A673 (cell line): Measurements from ENCODE around the gene TSKU. TPM values are rescaled to one million over a fixed set of nuclear protein-coding genes. Genes with fewer than 3 reads are reported as not detected.
A peak's percentile ranks its signal among the peaks of the same experiment; 100 is the strongest.

Experiments
- BruUV-seq: library from RNA; stranded (reverse); fragments of 400-500 nt; replicated peaks from 2 replicates; lab custom pipeline; 2021; lab: Mats Ljungman, UMichigan
- CTCF ChIA-PET: fragments of 300-600 bp; sonication (Branson Sonifier 250); formaldehyde crosslinking; loops from one replicate; lab custom pipeline; 2022; ENCODE audit warnings: antibody characterized with exemption; lab: Charles Lee
- POLR2A ChIA-PET: fragments of 300-600 bp; sonication (Branson Sonifier 250); formaldehyde crosslinking; loops from one replicate; lab custom pipeline; 2022; ENCODE audit warnings: antibody characterized with exemption; ENCODE audit not compliant: low non-redundant PET; lab: Charles Lee
- DNase-seq: peaks from one replicate; pipeline ENCODE4 v3.0.0-alpha.2; 2015; ENCODE audit warnings: low spot score
- H3K27ac ChIP-seq: fragments of 200-600 bp; sonication (generic); 2 replicates; pipeline ENCODE4 v1.5.1; 2016; ENCODE audit warnings: mixed run types, low read depth, mild to moderate bottlenecking, mixed read lengths, antibody characterized with exemption, low read length; ENCODE audit not compliant: poor library complexity, severe bottlenecking
- H3K27me3 ChIP-seq: fragments of 200-600 bp; sonication (generic); replicated peaks from 2 replicates; pipeline ENCODE4 v1.6.1; 2017; ENCODE audit warnings: mixed run types, low read depth, mild to moderate bottlenecking, mixed read lengths, antibody characterized with exemption, low read length; ENCODE audit not compliant: insufficient read depth, poor library complexity
- H3K36me3 ChIP-seq: fragments of 200-600 bp; sonication (generic); 2 replicates; pipeline ENCODE4 v1.6.1; 2016; ENCODE audit warnings: mixed run types, mild to moderate bottlenecking, mixed read lengths, antibody characterized with exemption, low read length; ENCODE audit not compliant: insufficient read depth, poor library complexity, severe bottlenecking
- H3K4me1 ChIP-seq: fragments of 200-600 bp; sonication (generic); 2 replicates; pipeline ENCODE4 v1.6.1; 2017; ENCODE audit warnings: mixed run types, mild to moderate bottlenecking, mixed read lengths, antibody characterized with exemption, low read length; ENCODE audit not compliant: insufficient read depth, poor library complexity, severe bottlenecking
- H3K4me3 ChIP-seq: fragments of 200-600 bp; sonication (generic); 2 replicates; pipeline ENCODE4 v1.5.1; 2016; ENCODE audit warnings: low read depth, mixed run types, mild to moderate bottlenecking, mixed read lengths, low read length; ENCODE audit not compliant: poor library complexity, severe bottlenecking
- H3K9me3 ChIP-seq: fragments of 200-600 bp; sonication (generic); 2 replicates; pipeline ENCODE4 v1.6.1; 2016; ENCODE audit warnings: mixed run types, low read depth, mild to moderate bottlenecking, mixed read lengths, antibody characterized with exemption, low read length; ENCODE audit not compliant: poor library complexity, severe bottlenecking
- EZH2 ChIP-seq: fragments of 200-600 bp; sonication (generic); IDR thresholded peaks from 2 replicates; pipeline ENCODE4 v1.6.1; 2017; ENCODE audit warnings: borderline replicate concordance, low read depth, mild to moderate bottlenecking, mixed read lengths, antibody characterized with exemption, low read length; ENCODE audit not compliant: poor library complexity, severe bottlenecking
- intact Hi-C: fragments of 100-400 bp; cut with micrococcal nuclease; formaldehyde crosslinking; loops from one replicate; pipeline ENCODE4 v1.10.0; 2022; ENCODE audit not compliant: unreplicated experiment
- total RNA-seq: library from RNA; stranded (reverse); gene quantifications from 2 replicates; pipeline ENCODE4 v1.2.3, GENCODE V29; 2021
- TF ChIP-seq, protein P1 (sequence below): fragments of 300-800, 200-600 bp; sonication (generic); conservative IDR thresholded peaks from 2 replicates; pipeline ENCODE4 v1.5.1; 2017; ENCODE audit warnings: low read depth, mild to moderate bottlenecking, antibody characterized with exemption, low read length, moderate library complexity, mixed read lengths

The TSKU gene
- total RNA-seq, 1 experiment from 2014 or later: 25.3 TPM

DNA sequence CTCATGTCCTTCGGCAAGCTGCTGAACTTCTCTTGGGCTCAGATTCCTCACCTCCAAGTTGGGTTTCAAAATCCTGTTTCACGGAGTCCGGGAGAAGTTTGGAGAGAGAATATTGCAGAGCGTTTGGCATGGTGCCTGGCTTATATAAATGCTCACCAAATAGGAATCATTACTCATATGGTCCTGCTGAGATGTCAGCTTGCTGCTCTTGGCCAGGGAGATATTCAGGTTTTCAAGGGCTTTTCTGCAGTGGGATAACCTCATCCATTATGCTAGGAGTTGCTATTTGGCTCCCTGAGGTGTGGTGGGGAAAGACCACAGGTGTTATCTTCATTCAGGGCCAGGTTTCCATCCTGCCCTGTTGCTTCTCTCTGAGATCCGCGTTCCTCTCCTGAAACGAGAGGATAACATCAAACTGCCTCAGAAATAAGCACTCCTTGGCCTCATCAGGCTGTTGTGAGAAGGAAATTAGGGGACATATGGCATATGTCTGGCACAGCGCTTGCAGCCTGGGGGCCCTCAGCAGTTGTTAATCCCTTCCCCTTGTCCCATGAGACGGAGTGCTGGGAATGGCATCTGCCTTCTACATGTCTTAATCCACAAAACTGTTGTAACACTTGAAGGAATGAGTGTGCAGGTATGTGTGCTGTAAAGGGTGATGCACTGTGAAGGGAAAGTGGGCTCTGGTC is 47.6 kb downstream of the TSKU start:
- ChIA-PET POLR2A (no interaction called here), CTCF (no interaction called here)
- intact Hi-C loops: no loop called here
- Histone ChIP-seq H3K27ac (no peak overlapping the region), H3K4me3 (no peak overlapping the region), H3K36me3 (no peaks in the 10 kb centered on the region), H3K9me3 (no peaks in the 10 kb centered on the region), H3K27me3 (no peaks in the 10 kb centered on the region), H3K4me1 (peaks cover 13% of the 10 kb centered on the region)
- TF ChIP-seq EZH2: no peak
- TF ChIP-seq, protein P1, sequence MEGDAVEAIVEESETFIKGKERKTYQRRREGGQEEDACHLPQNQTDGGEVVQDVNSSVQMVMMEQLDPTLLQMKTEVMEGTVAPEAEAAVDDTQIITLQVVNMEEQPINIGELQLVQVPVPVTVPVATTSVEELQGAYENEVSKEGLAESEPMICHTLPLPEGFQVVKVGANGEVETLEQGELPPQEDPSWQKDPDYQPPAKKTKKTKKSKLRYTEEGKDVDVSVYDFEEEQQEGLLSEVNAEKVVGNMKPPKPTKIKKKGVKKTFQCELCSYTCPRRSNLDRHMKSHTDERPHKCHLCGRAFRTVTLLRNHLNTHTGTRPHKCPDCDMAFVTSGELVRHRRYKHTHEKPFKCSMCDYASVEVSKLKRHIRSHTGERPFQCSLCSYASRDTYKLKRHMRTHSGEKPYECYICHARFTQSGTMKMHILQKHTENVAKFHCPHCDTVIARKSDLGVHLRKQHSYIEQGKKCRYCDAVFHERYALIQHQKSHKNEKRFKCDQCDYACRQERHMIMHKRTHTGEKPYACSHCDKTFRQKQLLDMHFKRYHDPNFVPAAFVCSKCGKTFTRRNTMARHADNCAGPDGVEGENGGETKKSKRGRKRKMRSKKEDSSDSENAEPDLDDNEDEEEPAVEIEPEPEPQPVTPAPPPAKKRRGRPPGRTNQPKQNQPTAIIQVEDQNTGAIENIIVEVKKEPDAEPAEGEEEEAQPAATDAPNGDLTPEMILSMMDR: no peak
- DNase-seq: peak; percentile 66
- BruUV-seq: no TSS peak

DNA sequence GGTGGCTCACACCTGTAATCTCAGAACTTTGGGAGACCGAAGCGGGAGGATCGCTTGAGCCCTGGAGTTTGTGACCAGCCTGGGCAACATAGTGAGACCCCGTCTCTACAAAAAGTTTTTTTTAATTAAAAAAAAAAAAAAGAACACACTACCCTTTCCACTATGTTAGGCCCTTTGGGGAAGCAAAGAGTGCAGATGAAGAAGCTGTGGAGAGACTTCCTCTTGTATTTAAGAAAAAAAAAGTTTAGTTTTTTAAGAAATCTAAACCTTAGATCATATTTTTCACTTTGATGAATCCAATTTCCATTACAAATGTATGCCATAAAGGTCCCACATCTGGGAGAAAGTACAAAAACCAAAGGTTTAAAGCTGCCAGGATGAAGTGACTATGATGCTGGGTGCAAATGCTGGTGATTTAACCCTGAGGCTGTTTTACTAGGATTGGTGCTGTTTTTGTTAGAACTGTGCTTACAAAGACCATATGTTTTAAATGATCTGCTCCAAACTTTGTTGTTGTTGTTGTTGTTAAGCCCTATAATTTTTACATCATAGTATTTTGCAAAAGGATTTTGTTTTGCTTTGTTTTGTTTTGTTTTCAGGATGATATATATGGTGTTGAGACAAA is 48.6 kb downstream of the TSKU start:
- H3K36me3 ChIP-seq: no peaks in the 10 kb centered on the region
- ChIA-PET POLR2A (no interaction called here), CTCF (no interaction called here)
- no peaks in the 10 kb centered on the region for H3K9me3 ChIP-seq
- intact Hi-C loops: no loop called here
- no peak for DNase-seq
- BruUV-seq: no TSS peak
- no peak overlapping the region for H3K4me3 ChIP-seq
- no peak overlapping the region for H3K27ac ChIP-seq
- TF ChIP-seq EZH2: no peak
- TF ChIP-seq, protein P1: no peak
- H3K4me1 ChIP-seq: peaks cover 19% of the 10 kb centered on the region
- no peaks in the 10 kb centered on the region for H3K27me3 ChIP-seq

- POLR2A ChIA-PET: no interaction called here
- TF ChIP-seq, protein P1: no peak
- TF ChIP-seq EZH2: no peak
- no peak overlapping the region for H3K27ac ChIP-seq
- peaks cover 19% of the 10 kb centered on the region for H3K4me1 ChIP-seq
- H3K27me3 ChIP-seq: no peaks in the 10 kb centered on the region
- DNase-seq: no peak
- no TSS peak for BruUV-seq
- no peaks in the 10 kb centered on the region for H3K9me3 ChIP-seq
- CTCF ChIA-PET: no interaction called here
- no peak overlapping the region for H3K4me3 ChIP-seq
- no peaks in the 10 kb centered on the region for H3K36me3 ChIP-seq
- intact Hi-C loops: no loop called here
Measured at GRCh38 chr11:76832361-76832760, 49.2 kb downstream of the TSKU start.
